ACC112 (cell line): Measurements from ENCODE around the gene TGM6.

Experiments used
- H2AFZ ChIP-seq: fragments of 200-600 bp; sonication (generic); one replicate; pipeline ENCODE4 v1.6.0; 2017; ENCODE audit warnings: antibody characterized with exemption, low read length; ENCODE audit not compliant: unreplicated experiment
- H3K27ac ChIP-seq: fragments of 200-600 bp; sonication (generic); 2 replicates; pipeline ENCODE4 v1.5.1; 2014; ENCODE audit warnings: low read depth, mild to moderate bottlenecking, antibody characterized with exemption, low read length, moderate library complexity
- H3K27me3 ChIP-seq: fragments of 200-600 bp; sonication (generic); 2 replicates; pipeline ENCODE4 v1.6.1; 2014; ENCODE audit warnings: mild to moderate bottlenecking, antibody characterized with exemption, low read length, moderate library complexity, mixed read lengths; ENCODE audit not compliant: insufficient read depth
- H3K36me3 ChIP-seq: fragments of 200-600 bp; sonication (generic); 2 replicates; pipeline ENCODE4 v1.6.1; 2016; ENCODE audit warnings: mild to moderate bottlenecking, antibody characterized with exemption, low read length, moderate library complexity, mixed read lengths; ENCODE audit not compliant: insufficient read depth
- H3K4me1 ChIP-seq: fragments of 200-600 bp; sonication (generic); one replicate; pipeline ENCODE4 v1.6.1; 2016; ENCODE audit warnings: low read length, mixed read lengths; ENCODE audit not compliant: insufficient read depth, unreplicated experiment, control insufficient read depth
- H3K4me3 ChIP-seq: fragments of 200-600 bp; sonication (generic); 2 replicates; pipeline ENCODE4 v1.5.1; 2014; ENCODE audit warnings: mild to moderate bottlenecking, low read depth, low read length
- H3K79me2 ChIP-seq: fragments of 200-600 bp; sonication (generic); one replicate; pipeline ENCODE4 v1.6.0; 2016; ENCODE audit warnings: low read length; ENCODE audit not compliant: control insufficient read depth, unreplicated experiment, insufficient read depth

Gene TGM6

DNA sequence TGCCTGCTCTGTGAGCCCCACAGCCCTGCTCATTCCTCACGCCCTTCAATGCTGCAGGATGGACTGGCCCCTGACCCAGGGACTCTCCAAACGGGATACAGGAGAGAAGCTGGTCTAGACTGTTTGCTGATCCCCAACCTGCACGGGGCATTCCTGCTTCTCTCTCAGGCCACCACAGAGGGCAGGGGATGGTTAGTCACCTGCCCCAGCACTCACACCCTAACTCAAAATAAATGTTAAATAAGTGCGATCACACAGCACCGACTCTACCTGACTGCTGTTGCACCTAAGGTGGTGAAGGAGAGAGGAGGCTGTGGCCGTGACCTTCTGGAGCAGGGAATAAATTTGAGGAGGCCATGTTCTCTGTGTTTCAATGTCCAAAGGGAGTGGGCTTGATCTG lies 39.9 kb upstream of the TGM6 start:
- no peaks in the 10 kb centered on the region for H3K36me3 ChIP-seq
- H3K27me3 ChIP-seq, result peaks cover 4% of the 10 kb centered on the region; the same call in 1 of the 2 replicates
- H3K4me1 ChIP-seq, result no peaks in the 10 kb centered on the region
- no peaks in the 10 kb centered on the region for H3K79me2 ChIP-seq
- H2AFZ ChIP-seq, result no peak overlapping the region
- H3K27ac ChIP-seq, result no peak overlapping the region
- H3K4me3 ChIP-seq, result no peak overlapping the region

DNA sequence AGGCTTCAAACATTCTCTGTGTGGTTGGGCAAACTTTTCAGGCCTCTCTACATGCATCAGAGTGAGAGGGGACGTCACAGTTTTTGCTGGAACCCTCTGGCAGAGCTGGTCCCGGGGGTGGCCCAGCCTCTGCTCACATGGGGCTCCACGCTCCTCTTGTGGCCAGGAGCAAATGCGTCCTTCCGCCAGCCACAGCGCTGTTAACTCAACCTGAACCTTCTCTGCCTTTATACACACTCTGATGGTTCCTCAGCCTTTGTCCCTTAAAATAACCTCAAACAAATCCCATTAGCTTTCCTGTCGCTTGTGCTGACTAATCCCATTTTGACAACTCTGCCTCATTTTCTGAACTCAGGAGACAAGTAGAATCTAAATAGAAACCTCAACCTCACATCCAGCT lies 39.4 kb upstream of the TGM6 start:
- no peaks in the 10 kb centered on the region for H3K4me1 ChIP-seq
- H2AFZ ChIP-seq, result no peak overlapping the region
- no peak overlapping the region for H3K4me3 ChIP-seq
- H3K27me3 ChIP-seq, result peaks cover 4% of the 10 kb centered on the region; the same call in 1 of the 2 replicates
- no peaks in the 10 kb centered on the region for H3K36me3 ChIP-seq
- H3K27ac ChIP-seq, result no peak overlapping the region
- no peaks in the 10 kb centered on the region for H3K79me2 ChIP-seq

DNA sequence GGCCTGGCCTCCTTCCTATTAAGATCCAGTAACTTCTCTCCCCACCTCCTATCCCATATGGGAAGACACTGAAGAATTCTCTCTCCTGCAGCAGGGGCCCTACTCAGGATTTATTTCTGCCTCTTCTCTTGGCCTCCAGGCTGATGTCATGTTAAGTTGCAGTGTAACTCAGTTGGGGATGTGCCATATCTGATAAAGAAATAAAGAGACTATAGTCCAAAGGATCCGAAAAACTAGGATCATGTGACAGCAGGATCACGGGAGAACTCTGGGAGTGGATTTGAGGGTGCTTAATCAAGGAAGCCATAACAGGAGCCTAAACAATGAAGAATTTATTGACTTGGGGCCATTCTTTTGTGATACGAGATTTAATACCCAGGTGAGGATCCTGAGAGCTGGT lies 38.5 kb upstream of the TGM6 start:
- Histone ChIP-seq H3K4me1 (no peaks in the 10 kb centered on the region), H3K27me3 (peaks cover 4% of the 10 kb centered on the region; the same call in 1 of the 2 replicates), H3K27ac (no peak overlapping the region), H3K36me3 (no peaks in the 10 kb centered on the region), H3K79me2 (no peaks in the 10 kb centered on the region), H3K4me3 (no peak overlapping the region), H2AFZ (no peak overlapping the region)

GRCh38 chr20:2346188-2346587 lies 34.5 kb upstream of the TGM6 start:
- Histone ChIP-seq H3K27me3 (peaks cover 9% of the 10 kb centered on the region), H2AFZ (no peak overlapping the region), H3K79me2 (no peaks in the 10 kb centered on the region), H3K36me3 (no peaks in the 10 kb centered on the region), H3K4me1 (peaks cover 4% of the 10 kb centered on the region), H3K4me3 (no peak overlapping the region), H3K27ac (no peak overlapping the region)

- Histone ChIP-seq H3K79me2 (no peaks in the 10 kb centered on the region), H3K36me3 (no peaks in the 10 kb centered on the region), H3K4me3 (no peak overlapping the region), H3K4me1 (peaks cover 4% of the 10 kb centered on the region), H2AFZ (no peak overlapping the region), H3K27ac (no peak overlapping the region), H3K27me3 (peaks cover 8% of the 10 kb centered on the region; the same call in 1 of the 2 replicates)
Measured at GRCh38 chr20:2348336-2348735, 32.4 kb upstream of the TGM6 start.

GRCh38 chr20:2349801-2350200 lies 30.9 kb upstream of the TGM6 start:
- Histone ChIP-seq H2AFZ (no peak overlapping the region), H3K36me3 (no peaks in the 10 kb centered on the region), H3K4me1 (peaks cover 4% of the 10 kb centered on the region), H3K27me3 (peaks cover 8% of the 10 kb centered on the region; the same call in 1 of the 2 replicates), H3K4me3 (no peak overlapping the region), H3K79me2 (no peaks in the 10 kb centered on the region), H3K27ac (no peak overlapping the region)

- Histone ChIP-seq H3K4me3 (no peak overlapping the region), H2AFZ (no peak overlapping the region), H3K27me3 (peaks cover 8% of the 10 kb centered on the region; the same call in 1 of the 2 replicates), H3K4me1 (peaks cover 4% of the 10 kb centered on the region), H3K79me2 (no peaks in the 10 kb centered on the region), H3K27ac (no peak overlapping the region), H3K36me3 (no peaks in the 10 kb centered on the region)
Measured at GRCh38 chr20:2350606-2351005, 30.1 kb upstream of the TGM6 start.

DNA sequence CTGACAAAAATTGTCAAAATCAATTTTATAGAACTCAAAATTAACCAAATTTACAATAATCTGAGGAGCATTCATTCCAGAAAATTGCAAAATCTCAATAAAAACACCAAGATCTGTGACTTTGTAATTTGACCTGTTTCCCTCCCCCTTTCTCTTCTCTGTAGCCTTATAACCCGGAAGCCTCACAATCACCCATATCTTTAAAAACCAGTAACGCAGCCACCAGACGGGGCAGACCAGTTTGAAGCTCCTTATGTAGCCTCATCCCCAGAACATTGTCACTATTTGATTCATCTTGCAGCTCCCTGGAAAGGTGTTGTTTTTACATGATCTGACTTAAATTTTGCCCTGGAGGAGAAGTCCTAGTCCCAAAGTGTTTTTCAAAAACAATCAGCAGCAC lies 27.5 kb upstream of the TGM6 start:
- H2AFZ ChIP-seq, result no peak overlapping the region
- H3K27ac ChIP-seq, result no peak overlapping the region
- H3K27me3 ChIP-seq, result peaks cover 5% of the 10 kb centered on the region; the same call in 1 of the 2 replicates
- no peaks in the 10 kb centered on the region for H3K79me2 ChIP-seq
- peaks cover 4% of the 10 kb centered on the region for H3K4me1 ChIP-seq
- H3K4me3 ChIP-seq, result no peak overlapping the region
- H3K36me3 ChIP-seq, result no peaks in the 10 kb centered on the region

DNA sequence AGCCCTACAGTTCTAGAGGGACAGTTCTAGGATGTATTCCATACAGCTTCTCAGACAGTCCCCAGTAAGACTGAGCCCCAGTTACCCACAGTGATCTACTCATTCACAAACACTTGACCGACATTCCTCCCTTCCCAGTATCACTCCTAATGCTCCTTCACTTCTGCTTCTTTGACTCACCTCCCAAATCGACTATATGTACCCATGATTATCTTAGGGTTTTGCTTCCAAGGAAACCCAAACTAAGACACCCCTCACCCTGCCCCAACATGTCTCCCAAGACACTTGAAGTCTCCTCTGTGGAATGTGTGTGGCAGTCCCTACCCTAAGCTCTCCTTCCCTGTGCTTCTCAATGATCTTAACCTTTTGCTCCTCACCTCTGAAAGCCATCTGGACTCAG lies 23.6 kb upstream of the TGM6 start:
- H3K79me2 ChIP-seq, result no peaks in the 10 kb centered on the region
- no peak overlapping the region for H2AFZ ChIP-seq
- no peak overlapping the region for H3K4me3 ChIP-seq
- H3K4me1 ChIP-seq, result no peaks in the 10 kb centered on the region
- no peak overlapping the region for H3K27ac ChIP-seq
- no peaks in the 10 kb centered on the region for H3K36me3 ChIP-seq
- no peaks in the 10 kb centered on the region for H3K27me3 ChIP-seq

DNA sequence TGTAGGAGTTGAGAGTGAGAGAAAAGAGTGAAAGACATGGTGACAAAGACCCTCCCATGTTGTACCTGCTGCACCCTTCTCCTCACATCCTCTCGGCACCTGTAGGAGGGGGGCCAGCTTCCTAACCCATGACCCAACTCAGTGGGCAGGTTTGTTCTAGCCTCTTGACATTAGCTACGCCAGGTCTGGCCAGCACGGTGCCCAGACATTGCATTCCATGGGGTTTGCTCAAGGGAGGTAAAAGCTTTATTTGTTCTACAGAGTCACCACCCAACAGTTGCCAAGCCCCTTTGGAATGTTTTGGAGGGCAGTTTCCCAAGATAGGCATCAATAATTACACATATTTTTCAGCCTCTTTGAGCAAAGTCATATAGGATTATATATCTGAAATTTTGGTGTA lies 22.7 kb upstream of the TGM6 start:
- Histone ChIP-seq H3K4me1 (no peaks in the 10 kb centered on the region), H3K27me3 (no peaks in the 10 kb centered on the region), H3K4me3 (no peak overlapping the region), H2AFZ (no peak overlapping the region), H3K79me2 (no peaks in the 10 kb centered on the region), H3K27ac (no peak overlapping the region), H3K36me3 (no peaks in the 10 kb centered on the region)

GRCh38 chr20:2361035-2361593 lies 19.6 kb upstream of the TGM6 start:
- no peaks in the 10 kb centered on the region for H3K27me3 ChIP-seq
- H3K4me3 ChIP-seq, result no peak overlapping the region
- no peaks in the 10 kb centered on the region for H3K36me3 ChIP-seq
- no peaks in the 10 kb centered on the region for H3K79me2 ChIP-seq
- peaks cover 8% of the 10 kb centered on the region for H3K4me1 ChIP-seq
- no peak overlapping the region for H3K27ac ChIP-seq
- H2AFZ ChIP-seq, result no peak overlapping the region
